Immature natural killer cell (primary cell): ENCODE results near the gene SLC18A3. TPM values are rescaled to one million over a fixed set of nuclear protein-coding genes. Genes with fewer than 3 reads are reported as not detected.

Source experiments
- DNase-seq, 3 donors: peaks; one replicate each; pipeline ENCODE4 v3.0.0; 2022; ENCODE audit warnings: mixed read lengths in 1 of 3
- H3K27ac Mint-ChIP-seq, 6 donors: one replicate each; pipeline ENCODE4 v1.8.0; 2020; ENCODE audit warnings: mixed read lengths in 6 of 6, mild to moderate bottlenecking in 5 of 6, inconsistent platforms in 4 of 6, moderate library complexity in 3 of 6
- H3K27me3 Mint-ChIP-seq, 3 donors: one replicate each; pipeline ENCODE4 v1.8.0; 2020 to 2021; ENCODE audit warnings: low read depth in 3 of 3, mild to moderate bottlenecking in 3 of 3, mixed read lengths in 3 of 3, moderate library complexity in 3 of 3, inconsistent platforms in 1 of 3
- H3K36me3 Mint-ChIP-seq, 3 donors: one replicate each; pipeline ENCODE4 v1.8.0; 2020; ENCODE audit warnings: mixed read lengths in 3 of 3, inconsistent platforms in 2 of 3, mild to moderate bottlenecking in 2 of 3
- H3K4me1 Mint-ChIP-seq, 2 donors: one replicate each; pipeline ENCODE4 v1.8.0; 2020; ENCODE audit warnings: inconsistent platforms in 2 of 2, mild to moderate bottlenecking in 2 of 2, mixed read lengths in 2 of 2, moderate library complexity in 1 of 2
- H3K4me3 Mint-ChIP-seq, 5 donors: one replicate each; pipeline ENCODE4 v1.8.0; 2020; ENCODE audit warnings: mild to moderate bottlenecking in 5 of 5, mixed read lengths in 5 of 5, inconsistent platforms in 3 of 5, moderate library complexity in 3 of 5
- H3K9me3 Mint-ChIP-seq, 6 donors: one replicate each; pipeline ENCODE4 v1.8.0; 2020; ENCODE audit warnings: mild to moderate bottlenecking in 6 of 6, mixed read lengths in 6 of 6, inconsistent platforms in 4 of 6, moderate library complexity in 3 of 6
- polyA plus RNA-seq, 3 donors: library from polyadenylated mRNA; unstranded; fragments of 300-500 nt; fragmentation: Illumina TruSeq; gene quantifications; one replicate each; pipeline ENCODE4 v1.2.3, GENCODE V29; 2021

SLC18A3 gene
- polyA plus RNA-seq, 3 donors from 2014 or later, result not detected

DNA sequence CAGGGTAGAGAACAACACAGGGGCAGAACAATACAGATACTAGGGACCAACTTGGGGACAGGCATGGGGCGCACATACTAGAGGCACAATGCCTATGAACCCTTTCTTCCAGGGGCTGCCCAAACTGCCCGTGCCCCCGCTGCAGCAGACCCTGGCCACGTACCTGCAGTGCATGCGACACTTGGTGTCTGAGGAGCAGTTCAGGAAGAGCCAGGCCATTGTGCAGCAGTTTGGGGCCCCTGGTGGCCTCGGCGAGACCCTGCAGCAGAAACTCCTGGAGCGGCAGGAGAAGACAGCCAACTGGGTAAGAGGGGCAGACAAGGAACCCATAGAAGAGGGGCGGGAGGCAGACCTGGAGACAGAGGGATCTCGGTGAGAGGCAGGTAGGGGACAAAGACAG lies 9.5 kb downstream of the SLC18A3 start:
- peaks cover 5 to 12% (median 6%) of the 10 kb centered on the region in 3 donors for H3K27me3 Mint-ChIP-seq
- no peak overlapping the region for H3K4me3 Mint-ChIP-seq
- no peaks in the 10 kb centered on the region for H3K9me3 Mint-ChIP-seq
- DNase-seq, result no peak
- no peaks in the 10 kb centered on the region for H3K36me3 Mint-ChIP-seq
- no peak overlapping the region for H3K27ac Mint-ChIP-seq
- H3K4me1 Mint-ChIP-seq, result no peaks in the 10 kb centered on the region

DNA sequence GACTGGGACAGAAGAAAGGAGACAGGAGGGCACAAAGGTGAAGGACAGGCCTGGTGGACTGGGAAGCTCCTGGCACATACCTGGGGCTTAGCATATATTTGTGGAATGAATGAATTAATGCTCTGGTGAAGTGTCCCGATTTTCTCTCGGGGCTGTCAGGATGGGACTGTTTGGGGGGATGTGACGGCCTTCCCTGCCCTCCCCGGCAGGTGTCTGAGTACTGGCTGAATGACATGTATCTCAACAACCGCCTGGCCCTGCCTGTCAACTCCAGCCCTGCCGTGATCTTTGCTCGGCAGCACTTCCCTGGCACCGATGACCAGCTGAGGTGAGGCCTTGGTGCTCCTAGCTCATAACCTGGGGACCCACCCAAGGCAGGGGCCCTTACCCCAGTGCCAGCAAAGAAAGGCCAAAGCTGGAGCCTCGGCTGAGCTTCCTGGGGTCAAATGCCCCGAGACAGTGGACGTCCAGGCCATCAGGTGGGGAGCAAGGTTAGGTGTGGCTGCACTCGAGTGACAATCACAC lies 10.2 kb downstream of the SLC18A3 start:
- DNase-seq, result no peak
- no peak overlapping the region for H3K27ac Mint-ChIP-seq
- no peaks in the 10 kb centered on the region for H3K9me3 Mint-ChIP-seq
- H3K4me3 Mint-ChIP-seq, result no peak overlapping the region
- peaks cover 5 to 9% (median 6%) of the 10 kb centered on the region in 3 donors for H3K27me3 Mint-ChIP-seq
- H3K4me1 Mint-ChIP-seq, result no peaks in the 10 kb centered on the region
- no peaks in the 10 kb centered on the region for H3K36me3 Mint-ChIP-seq

GRCh38 chr10:49620841-49621378 lies 10.8 kb downstream of the SLC18A3 start:
- H3K4me3 Mint-ChIP-seq, result no peak overlapping the region
- no peaks in the 10 kb centered on the region for H3K9me3 Mint-ChIP-seq
- no peaks in the 10 kb centered on the region for H3K4me1 Mint-ChIP-seq
- H3K27me3 Mint-ChIP-seq, result peaks cover 5 to 7% (median 6%) of the 10 kb centered on the region in 3 donors
- no peaks in the 10 kb centered on the region for H3K36me3 Mint-ChIP-seq
- no peak overlapping the region for H3K27ac Mint-ChIP-seq
- no peak for DNase-seq

GRCh38 chr10:49621561-49621960 lies 11.5 kb downstream of the SLC18A3 start:
- Mint-ChIP-seq H3K4me1 (no peaks in the 10 kb centered on the region), H3K27me3 (peaks cover 5 to 7% (median 6%) of the 10 kb centered on the region in 3 donors), H3K4me3 (no peak overlapping the region), H3K9me3 (no peaks in the 10 kb centered on the region), H3K36me3 (no peaks in the 10 kb centered on the region), H3K27ac (no peak overlapping the region)
- DNase-seq, result no peak

- Mint-ChIP-seq H3K36me3 (no peaks in the 10 kb centered on the region), H3K4me3 (no peak overlapping the region), H3K9me3 (no peaks in the 10 kb centered on the region), H3K27ac (no peak overlapping the region), H3K27me3 (peaks cover 5 to 9% (median 9%) of the 10 kb centered on the region in 3 donors), H3K4me1 (no peaks in the 10 kb centered on the region)
- DNase-seq, result no peak
These were observed 12.6 kb downstream of the SLC18A3 start for GRCh38 chr10:49622426-49623425.

DNA sequence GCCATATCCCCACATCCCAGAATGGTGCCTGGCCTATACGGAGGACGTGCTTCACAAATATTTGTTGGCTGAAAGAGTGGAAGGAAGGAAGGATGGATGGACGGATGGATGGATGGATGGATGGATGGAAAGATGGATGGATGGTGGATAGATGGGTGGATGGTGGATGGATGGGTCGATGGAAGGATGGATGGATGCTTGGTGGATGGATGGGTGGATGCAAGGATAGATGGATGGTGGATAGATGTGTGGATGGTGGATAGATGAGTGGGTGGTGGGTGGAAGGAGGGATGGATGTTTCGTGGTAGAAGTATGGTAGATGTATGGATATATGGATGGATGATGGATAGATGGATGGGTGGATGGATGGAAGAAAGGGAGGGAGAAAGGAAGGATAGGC lies 14.5 kb downstream of the SLC18A3 start:
- DNase-seq, result no peak
- Mint-ChIP-seq H3K4me1 (no peaks in the 10 kb centered on the region), H3K9me3 (no peaks in the 10 kb centered on the region), H3K27me3 (peaks cover 0 to 9% (median 7%) of the 10 kb centered on the region in 3 donors), H3K4me3 (no peak overlapping the region), H3K27ac (no peak overlapping the region), H3K36me3 (no peaks in the 10 kb centered on the region)

GRCh38 chr10:49625411-49625810 lies 15.3 kb downstream of the SLC18A3 start:
- H3K4me1 Mint-ChIP-seq, result no peaks in the 10 kb centered on the region
- DNase-seq, result no peak
- H3K27me3 Mint-ChIP-seq, result peaks cover 0 to 7% (median 5%) of the 10 kb centered on the region in 3 donors
- H3K9me3 Mint-ChIP-seq, result no peaks in the 10 kb centered on the region
- H3K27ac Mint-ChIP-seq, result no peak overlapping the region
- H3K36me3 Mint-ChIP-seq, result no peaks in the 10 kb centered on the region
- no peak overlapping the region for H3K4me3 Mint-ChIP-seq

DNA sequence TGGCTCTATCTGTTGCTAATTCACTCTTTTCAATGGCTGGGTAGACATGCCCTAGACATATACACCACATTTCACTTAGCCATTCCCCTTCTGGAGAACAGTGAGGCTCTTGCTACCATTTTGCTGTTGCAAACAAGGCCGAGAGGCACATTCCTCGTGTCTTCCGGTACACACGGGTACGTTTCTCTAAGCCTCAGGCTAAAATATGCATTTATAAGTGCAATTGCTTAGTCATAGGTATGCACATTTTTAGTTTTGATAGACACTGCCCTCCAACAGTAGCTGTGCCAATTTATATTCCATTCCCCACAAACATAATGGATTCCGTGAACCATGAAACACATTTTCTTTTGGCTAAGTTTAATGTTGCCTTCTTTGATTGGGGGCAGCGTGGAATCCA lies 16.9 kb downstream of the SLC18A3 start:
- Mint-ChIP-seq H3K4me1 (no peaks in the 10 kb centered on the region), H3K27ac (no peak overlapping the region), H3K9me3 (peaks cover 0 to 1% (median 0%) of the 10 kb centered on the region in 6 donors), H3K27me3 (peaks cover 0 to 7% (median 5%) of the 10 kb centered on the region in 3 donors), H3K4me3 (no peak overlapping the region), H3K36me3 (no peaks in the 10 kb centered on the region)
- DNase-seq, result no peak

GRCh38 chr10:49627644-49628247 lies 17.6 kb downstream of the SLC18A3 start:
- H3K4me3 Mint-ChIP-seq, result no peak overlapping the region
- no peak for DNase-seq

GRCh38 chr10:49628599-49628998 lies 18.5 kb downstream of the SLC18A3 start:
- no peak for DNase-seq
- Mint-ChIP-seq H3K27ac (no peak overlapping the region), H3K4me3 (no peak overlapping the region), H3K9me3 (peaks cover 0 to 2% (median 0%) of the 10 kb centered on the region in 6 donors), H3K27me3 (peaks cover 0 to 5% (median 4%) of the 10 kb centered on the region in 3 donors), H3K4me1 (no peaks in the 10 kb centered on the region), H3K36me3 (no peaks in the 10 kb centered on the region)

More at GRCh38 chr10:49627644-49628247, 17.6 kb downstream of the SLC18A3 start:
- Mint-ChIP-seq H3K4me1 (no peaks in the 10 kb centered on the region), H3K27me3 (peaks cover 0 to 7% (median 5%) of the 10 kb centered on the region in 3 donors), H3K36me3 (no peaks in the 10 kb centered on the region), H3K9me3 (peaks cover 0 to 2% (median 0%) of the 10 kb centered on the region in 6 donors), H3K27ac (no peak overlapping the region)

GRCh38 chr10:49629431-49629881 lies 19.3 kb downstream of the SLC18A3 start:
- H3K27me3 Mint-ChIP-seq, result peaks cover 0 to 4% (median 3%) of the 10 kb centered on the region in 3 donors
- peaks cover 0 to 2% (median 0%) of the 10 kb centered on the region in 6 donors for H3K9me3 Mint-ChIP-seq
- H3K36me3 Mint-ChIP-seq, result no peaks in the 10 kb centered on the region
- no peak for DNase-seq
- H3K27ac Mint-ChIP-seq, result no peak overlapping the region
- no peak overlapping the region for H3K4me3 Mint-ChIP-seq
- H3K4me1 Mint-ChIP-seq, result no peaks in the 10 kb centered on the region

GRCh38 chr10:49631975-49632374 lies 21.9 kb downstream of the SLC18A3 start:
- Mint-ChIP-seq H3K4me3 (no peak overlapping the region), H3K27ac (no peak overlapping the region), H3K9me3 (peaks cover 0 to 2% (median 0%) of the 10 kb centered on the region in 6 donors), H3K4me1 (no peaks in the 10 kb centered on the region), H3K27me3 (peaks cover 0 to 2% (median 1%) of the 10 kb centered on the region in 3 donors), H3K36me3 (no peaks in the 10 kb centered on the region)
- no peak for DNase-seq

GRCh38 chr10:49632406-49633317 lies 22.6 kb downstream of the SLC18A3 start:
- Mint-ChIP-seq H3K4me3 (no peak overlapping the region), H3K4me1 (no peaks in the 10 kb centered on the region), H3K9me3 (peaks cover 0 to 2% (median 0%) of the 10 kb centered on the region in 6 donors), H3K36me3 (no peaks in the 10 kb centered on the region), H3K27ac (no peak overlapping the region), H3K27me3 (peaks cover 0 to 3% (median 1%) of the 10 kb centered on the region in 3 donors)
- no peak for DNase-seq
